HEK293 (cell line): ENCODE data around the gene CPXM2.

Source experiments
- BCL11A ChIP-seq: fragments of 450-650 bp; formaldehyde crosslinking; IDR thresholded peaks from 2 replicates; pipeline ENCODE4 v1.5.1; 2016; ENCODE audit warnings: low read depth, missing biosample characterization, missing genetic modification characterization
- MZF1 ChIP-seq: fragments of 450-650 bp; formaldehyde crosslinking; IDR thresholded peaks from 2 replicates; pipeline ENCODE4 v1.5.1; 2017; ENCODE audit warnings: missing biosample characterization, missing genetic modification characterization, borderline replicate concordance
- ZBTB21 ChIP-seq: fragments of 450-650 bp; formaldehyde crosslinking; IDR thresholded peaks from 2 replicates; pipeline ENCODE4 v1.5.1; 2017; ENCODE audit warnings: missing biosample characterization, missing genetic modification characterization
- ZNF335 ChIP-seq: fragments of 450-650 bp; formaldehyde crosslinking; conservative IDR thresholded peaks from 2 replicates; pipeline ENCODE4 v1.5.1; 2016; ENCODE audit warnings: missing biosample characterization, missing genetic modification characterization
- ZNF341 ChIP-seq: fragments of 450-650 bp; formaldehyde crosslinking; IDR thresholded peaks from 2 replicates; pipeline ENCODE4; 2016; ENCODE audit warnings: low read depth, missing biosample characterization, missing genetic modification characterization
- ZNF350 ChIP-seq: fragments of 450-650 bp; formaldehyde crosslinking; IDR thresholded peaks from 2 replicates; pipeline ENCODE4 v1.5.0; 2017; ENCODE audit warnings: missing biosample characterization, mild to moderate bottlenecking, missing genetic modification characterization
- ZNF521 ChIP-seq: fragments of 450-650 bp; formaldehyde crosslinking; IDR thresholded peaks from 2 replicates; pipeline ENCODE4 v1.5.1; 2017; ENCODE audit warnings: missing biosample characterization, mild to moderate bottlenecking, missing genetic modification characterization
- ZNF585B ChIP-seq: fragments of 450-650 bp; formaldehyde crosslinking; IDR thresholded peaks from 2 replicates; pipeline ENCODE4 v1.5.1; 2016; ENCODE audit warnings: missing biosample characterization, missing genetic modification characterization
- ZNF626 ChIP-seq: fragments of 450-650 bp; sonication (Bioruptor Pico); formaldehyde crosslinking; IDR thresholded peaks from 2 replicates; pipeline ENCODE4 v1.5.1; 2018; ENCODE audit warnings: missing biosample characterization, missing genetic modification characterization, inconsistent platforms
- ZNF645 ChIP-seq: fragments of 450-650 bp; formaldehyde crosslinking; IDR thresholded peaks from 2 replicates; pipeline ENCODE4; 2016; ENCODE audit warnings: missing biosample characterization, missing genetic modification characterization
- ZNF692 ChIP-seq: fragments of 450-650 bp; formaldehyde crosslinking; IDR thresholded peaks from 2 replicates; pipeline ENCODE4 v1.5.1; 2016; ENCODE audit warnings: missing biosample characterization, missing genetic modification characterization
- ZNF792 ChIP-seq: fragments of 450-650 bp; formaldehyde crosslinking; IDR thresholded peaks from 2 replicates; pipeline ENCODE4 v1.5.1; 2016; ENCODE audit warnings: missing biosample characterization, missing genetic modification characterization
- TF ChIP-seq, protein P1 (sequence below): fragments of 450-650 bp; formaldehyde crosslinking; IDR thresholded peaks from 2 replicates; pipeline ENCODE4 v1.5.1; 2016; ENCODE audit warnings: missing biosample characterization, missing genetic modification characterization
- TF ChIP-seq, protein P2 (sequence below): fragments of 450-650 bp; formaldehyde crosslinking; IDR thresholded peaks from 2 replicates; pipeline ENCODE4 v1.5.1; 2016; ENCODE audit warnings: missing biosample characterization, missing genetic modification characterization

DNA sequence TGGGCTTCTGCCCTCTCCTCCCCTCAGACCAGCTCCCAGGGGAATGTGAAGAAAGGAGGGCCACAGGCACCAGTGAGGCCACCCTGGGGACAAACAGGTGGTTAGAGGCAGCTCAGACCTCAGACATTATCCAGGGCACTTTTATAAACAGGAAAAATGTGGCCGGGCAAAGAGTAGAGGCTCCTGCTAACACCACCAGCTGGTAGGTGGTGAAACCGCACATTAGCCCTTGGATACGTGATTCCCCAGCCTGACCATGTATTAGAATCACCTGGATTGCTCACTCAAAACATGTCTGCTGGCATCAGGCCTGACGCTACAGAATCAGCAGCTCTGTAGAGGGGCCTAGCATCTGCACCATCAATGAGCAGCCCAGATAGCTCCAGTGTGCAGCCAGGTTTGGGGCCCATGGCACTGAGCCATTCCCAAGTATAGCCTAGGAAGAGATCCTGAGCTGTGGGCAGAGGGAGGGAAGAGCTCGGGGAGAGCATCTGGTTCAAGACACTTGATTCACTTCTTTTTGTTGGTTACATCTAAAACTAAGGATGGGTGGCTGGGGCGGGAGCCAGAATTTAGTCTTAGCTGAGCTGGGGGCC is 188.3 kb downstream of the CPXM2 start:
- TF ChIP-seq, protein P1, sequence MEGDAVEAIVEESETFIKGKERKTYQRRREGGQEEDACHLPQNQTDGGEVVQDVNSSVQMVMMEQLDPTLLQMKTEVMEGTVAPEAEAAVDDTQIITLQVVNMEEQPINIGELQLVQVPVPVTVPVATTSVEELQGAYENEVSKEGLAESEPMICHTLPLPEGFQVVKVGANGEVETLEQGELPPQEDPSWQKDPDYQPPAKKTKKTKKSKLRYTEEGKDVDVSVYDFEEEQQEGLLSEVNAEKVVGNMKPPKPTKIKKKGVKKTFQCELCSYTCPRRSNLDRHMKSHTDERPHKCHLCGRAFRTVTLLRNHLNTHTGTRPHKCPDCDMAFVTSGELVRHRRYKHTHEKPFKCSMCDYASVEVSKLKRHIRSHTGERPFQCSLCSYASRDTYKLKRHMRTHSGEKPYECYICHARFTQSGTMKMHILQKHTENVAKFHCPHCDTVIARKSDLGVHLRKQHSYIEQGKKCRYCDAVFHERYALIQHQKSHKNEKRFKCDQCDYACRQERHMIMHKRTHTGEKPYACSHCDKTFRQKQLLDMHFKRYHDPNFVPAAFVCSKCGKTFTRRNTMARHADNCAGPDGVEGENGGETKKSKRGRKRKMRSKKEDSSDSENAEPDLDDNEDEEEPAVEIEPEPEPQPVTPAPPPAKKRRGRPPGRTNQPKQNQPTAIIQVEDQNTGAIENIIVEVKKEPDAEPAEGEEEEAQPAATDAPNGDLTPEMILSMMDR, result no peak
- TF ChIP-seq BCL11A, result no peak
- no peak for TF ChIP-seq ZNF350
- TF ChIP-seq ZBTB21, result no peak
- no peak for TF ChIP-seq ZNF521 (tag by site-specific recombination)
- no peak for TF ChIP-seq ZNF335
- TF ChIP-seq MZF1 (tag by site-specific recombination), result no peak
- TF ChIP-seq ZNF792 (tag by site-specific recombination), result no peak
- no peak for TF ChIP-seq ZNF692
- no peak for TF ChIP-seq ZNF341 (tag by site-specific recombination)
- no peak for TF ChIP-seq ZNF585B (tag by site-specific recombination)
- no peak for TF ChIP-seq ZNF626 (tag by site-specific recombination)
- no peak for TF ChIP-seq ZNF645
- TF ChIP-seq, protein P2, sequence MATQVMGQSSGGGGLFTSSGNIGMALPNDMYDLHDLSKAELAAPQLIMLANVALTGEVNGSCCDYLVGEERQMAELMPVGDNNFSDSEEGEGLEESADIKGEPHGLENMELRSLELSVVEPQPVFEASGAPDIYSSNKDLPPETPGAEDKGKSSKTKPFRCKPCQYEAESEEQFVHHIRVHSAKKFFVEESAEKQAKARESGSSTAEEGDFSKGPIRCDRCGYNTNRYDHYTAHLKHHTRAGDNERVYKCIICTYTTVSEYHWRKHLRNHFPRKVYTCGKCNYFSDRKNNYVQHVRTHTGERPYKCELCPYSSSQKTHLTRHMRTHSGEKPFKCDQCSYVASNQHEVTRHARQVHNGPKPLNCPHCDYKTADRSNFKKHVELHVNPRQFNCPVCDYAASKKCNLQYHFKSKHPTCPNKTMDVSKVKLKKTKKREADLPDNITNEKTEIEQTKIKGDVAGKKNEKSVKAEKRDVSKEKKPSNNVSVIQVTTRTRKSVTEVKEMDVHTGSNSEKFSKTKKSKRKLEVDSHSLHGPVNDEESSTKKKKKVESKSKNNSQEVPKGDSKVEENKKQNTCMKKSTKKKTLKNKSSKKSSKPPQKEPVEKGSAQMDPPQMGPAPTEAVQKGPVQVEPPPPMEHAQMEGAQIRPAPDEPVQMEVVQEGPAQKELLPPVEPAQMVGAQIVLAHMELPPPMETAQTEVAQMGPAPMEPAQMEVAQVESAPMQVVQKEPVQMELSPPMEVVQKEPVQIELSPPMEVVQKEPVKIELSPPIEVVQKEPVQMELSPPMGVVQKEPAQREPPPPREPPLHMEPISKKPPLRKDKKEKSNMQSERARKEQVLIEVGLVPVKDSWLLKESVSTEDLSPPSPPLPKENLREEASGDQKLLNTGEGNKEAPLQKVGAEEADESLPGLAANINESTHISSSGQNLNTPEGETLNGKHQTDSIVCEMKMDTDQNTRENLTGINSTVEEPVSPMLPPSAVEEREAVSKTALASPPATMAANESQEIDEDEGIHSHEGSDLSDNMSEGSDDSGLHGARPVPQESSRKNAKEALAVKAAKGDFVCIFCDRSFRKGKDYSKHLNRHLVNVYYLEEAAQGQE (tag by site-specific recombination), result no peak
